ENCODE results near the gene ALAD.
"Not testable (repeated sequence)": the region's sequence is repeated elsewhere in the genome, so short reads cannot be mapped to it uniquely, and the experiment has no call there.

ALAD gene

DNA sequence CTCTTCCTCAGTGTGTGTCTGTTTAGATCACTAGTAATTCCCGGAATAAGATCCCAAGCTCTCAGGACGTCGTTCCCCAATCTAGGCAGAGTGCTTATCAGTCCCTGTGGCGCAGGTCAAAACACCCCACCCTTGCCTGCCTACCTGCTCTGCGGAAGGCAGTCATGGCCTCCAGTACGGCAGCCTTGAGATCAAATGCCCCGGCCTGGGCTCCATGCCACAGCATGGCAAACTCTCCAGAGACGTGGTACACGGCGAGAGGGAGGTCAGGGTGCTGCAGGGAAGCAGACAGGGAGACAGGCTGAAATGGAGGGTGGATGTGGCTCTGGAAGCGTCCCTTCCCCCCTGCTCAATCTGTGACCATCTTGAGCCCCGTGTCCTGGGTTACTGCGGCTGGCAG lies 12.3 kb downstream of the ALAD start:
- no peak for TF ChIP-seq ZFX (IDR thresholded peaks at IDR 0.05; ENCODE audit: borderline replicate concordance)
- TF ChIP-seq, protein P1, sequence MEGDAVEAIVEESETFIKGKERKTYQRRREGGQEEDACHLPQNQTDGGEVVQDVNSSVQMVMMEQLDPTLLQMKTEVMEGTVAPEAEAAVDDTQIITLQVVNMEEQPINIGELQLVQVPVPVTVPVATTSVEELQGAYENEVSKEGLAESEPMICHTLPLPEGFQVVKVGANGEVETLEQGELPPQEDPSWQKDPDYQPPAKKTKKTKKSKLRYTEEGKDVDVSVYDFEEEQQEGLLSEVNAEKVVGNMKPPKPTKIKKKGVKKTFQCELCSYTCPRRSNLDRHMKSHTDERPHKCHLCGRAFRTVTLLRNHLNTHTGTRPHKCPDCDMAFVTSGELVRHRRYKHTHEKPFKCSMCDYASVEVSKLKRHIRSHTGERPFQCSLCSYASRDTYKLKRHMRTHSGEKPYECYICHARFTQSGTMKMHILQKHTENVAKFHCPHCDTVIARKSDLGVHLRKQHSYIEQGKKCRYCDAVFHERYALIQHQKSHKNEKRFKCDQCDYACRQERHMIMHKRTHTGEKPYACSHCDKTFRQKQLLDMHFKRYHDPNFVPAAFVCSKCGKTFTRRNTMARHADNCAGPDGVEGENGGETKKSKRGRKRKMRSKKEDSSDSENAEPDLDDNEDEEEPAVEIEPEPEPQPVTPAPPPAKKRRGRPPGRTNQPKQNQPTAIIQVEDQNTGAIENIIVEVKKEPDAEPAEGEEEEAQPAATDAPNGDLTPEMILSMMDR (IDR thresholded peaks at IDR 0.05) = no peak
- no peak overlapping the region for H3K27ac ChIP-seq

DNA sequence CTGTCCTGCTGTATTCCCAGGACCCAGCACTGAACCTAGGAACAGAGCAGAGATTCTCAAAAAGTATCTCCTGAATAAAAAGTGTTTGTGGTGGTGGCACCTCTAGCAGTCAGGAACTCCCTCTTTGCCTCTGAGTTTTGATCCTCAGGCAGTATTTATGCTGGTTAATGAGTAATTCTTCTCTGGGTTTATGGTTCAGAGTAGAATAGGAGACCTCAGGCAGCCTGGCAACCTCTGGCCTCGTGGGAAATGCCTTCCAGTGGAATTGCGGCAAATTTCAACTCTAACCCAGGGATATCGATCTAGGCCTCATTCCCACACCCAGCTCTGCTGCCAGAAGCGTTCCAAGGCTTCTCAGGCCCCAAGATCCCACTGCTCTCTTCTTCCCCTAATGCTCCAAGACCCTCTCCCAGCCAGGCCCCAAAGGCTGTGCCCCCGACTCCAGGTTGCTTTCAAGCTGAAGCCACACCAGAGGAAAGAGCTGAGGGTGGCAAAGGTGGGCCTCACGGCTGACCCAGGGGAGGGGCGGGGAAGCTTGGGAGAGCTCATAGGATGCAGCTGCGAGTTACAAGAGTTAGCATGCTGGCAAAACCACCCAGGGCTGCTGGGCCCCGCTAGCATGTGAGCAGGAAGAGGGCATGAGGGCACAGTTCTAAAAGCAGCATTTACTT lies 13.4 kb downstream of the ALAD start:
- H3K27ac ChIP-seq = peak overlapping the region; percentile 72
- TF ChIP-seq ZFX (IDR thresholded peaks at IDR 0.05; ENCODE audit: borderline replicate concordance) = no peak
- TF ChIP-seq, protein P1 (IDR thresholded peaks at IDR 0.05) = no peak

DNA sequence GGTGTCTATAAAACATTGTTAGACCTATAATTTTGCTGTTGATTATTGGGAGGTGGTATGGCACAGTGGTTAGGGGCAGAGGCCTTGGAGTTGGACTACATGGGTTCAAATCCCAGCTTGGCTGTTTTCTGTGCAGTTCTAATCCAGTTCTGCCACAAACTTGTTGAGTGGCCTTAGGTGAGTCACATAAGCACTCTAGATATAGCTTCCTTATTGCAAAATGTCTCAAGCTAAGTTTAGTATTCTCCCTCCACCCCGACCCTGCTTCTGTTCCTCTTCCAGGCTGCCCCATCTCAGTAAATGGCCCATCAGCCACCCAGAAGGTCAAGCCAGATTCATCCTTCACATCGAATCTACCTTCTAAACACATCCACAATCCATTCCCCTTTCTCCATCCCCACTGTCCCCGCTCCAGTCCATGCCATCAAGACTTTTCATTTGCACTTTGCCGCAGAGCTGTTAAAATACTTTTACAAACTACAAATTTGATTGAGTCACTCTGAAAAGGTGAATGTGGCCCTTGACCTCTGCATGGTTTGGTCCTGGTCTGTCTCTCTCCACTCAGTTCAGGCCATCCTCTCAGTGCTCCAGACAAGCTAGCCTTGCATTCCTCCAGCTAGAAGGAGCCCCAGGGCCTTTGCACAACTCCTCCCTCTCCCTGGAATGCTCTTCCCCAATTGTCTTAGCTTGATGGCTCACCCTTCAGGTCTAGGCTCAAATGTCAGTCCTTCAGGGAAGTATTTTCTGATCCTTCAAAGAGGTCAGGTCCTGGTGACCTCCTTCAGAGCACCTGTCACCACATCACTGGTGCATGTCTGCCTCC lies 14.3 kb downstream of the ALAD start:
- TF ChIP-seq ZFX (IDR thresholded peaks at IDR 0.05; ENCODE audit: borderline replicate concordance) = no peak
- TF ChIP-seq, protein P1 (IDR thresholded peaks at IDR 0.05) = no peak
- peak overlapping the region; percentile 72 for H3K27ac ChIP-seq

DNA sequence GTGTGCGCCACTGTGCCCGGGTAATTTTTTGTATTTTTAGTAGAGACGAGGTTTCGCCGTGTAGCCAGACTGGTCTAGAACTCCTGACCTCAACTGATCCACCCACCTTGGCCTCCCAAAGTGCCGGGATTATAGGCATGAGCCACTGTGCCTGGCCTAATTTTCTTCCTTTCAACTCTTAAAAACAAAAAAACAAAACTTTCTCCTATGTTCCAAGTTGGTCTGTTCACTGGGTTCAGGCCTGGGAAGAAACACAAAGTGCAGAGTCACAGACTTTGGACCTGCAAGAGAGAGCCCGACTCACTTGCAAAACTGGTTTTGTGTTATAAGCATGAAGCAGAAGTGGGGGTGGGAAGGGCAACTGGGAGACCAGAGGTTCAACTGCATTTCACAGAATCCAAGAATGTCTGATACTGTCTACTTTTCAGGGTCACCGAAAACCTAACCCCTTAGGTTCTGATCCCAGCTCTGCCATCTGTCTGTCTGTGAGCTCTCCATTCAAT lies 19.1 kb downstream of the ALAD start:
- H3K27ac ChIP-seq = peak overlapping the region; percentile 83
- TF ChIP-seq, protein P1 (IDR thresholded peaks at IDR 0.05) = no peak
- TF ChIP-seq ZFX (IDR thresholded peaks at IDR 0.05; ENCODE audit: borderline replicate concordance) = no peak

DNA sequence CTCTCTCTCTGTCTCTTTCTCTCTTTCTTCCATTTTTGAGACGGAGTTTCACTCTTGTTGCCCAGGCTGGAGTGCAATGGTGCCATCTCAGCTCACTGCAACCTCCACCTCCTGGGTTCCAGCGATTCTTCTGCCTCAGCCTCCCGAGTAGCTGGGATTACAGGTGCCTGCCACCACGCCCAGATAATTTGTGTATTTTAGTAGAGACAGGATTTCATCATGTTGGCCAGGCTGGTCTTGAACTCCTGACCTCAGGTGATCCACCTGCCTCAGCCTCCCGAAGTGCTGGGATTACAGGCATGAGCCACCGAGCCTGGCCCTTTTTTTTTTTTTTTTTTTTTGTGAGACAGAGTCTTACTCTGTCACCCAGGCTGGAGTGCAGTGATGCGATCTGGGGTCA lies 19.6 kb downstream of the ALAD start:
- peak overlapping the region; percentile 83 for H3K27ac ChIP-seq

DNA sequence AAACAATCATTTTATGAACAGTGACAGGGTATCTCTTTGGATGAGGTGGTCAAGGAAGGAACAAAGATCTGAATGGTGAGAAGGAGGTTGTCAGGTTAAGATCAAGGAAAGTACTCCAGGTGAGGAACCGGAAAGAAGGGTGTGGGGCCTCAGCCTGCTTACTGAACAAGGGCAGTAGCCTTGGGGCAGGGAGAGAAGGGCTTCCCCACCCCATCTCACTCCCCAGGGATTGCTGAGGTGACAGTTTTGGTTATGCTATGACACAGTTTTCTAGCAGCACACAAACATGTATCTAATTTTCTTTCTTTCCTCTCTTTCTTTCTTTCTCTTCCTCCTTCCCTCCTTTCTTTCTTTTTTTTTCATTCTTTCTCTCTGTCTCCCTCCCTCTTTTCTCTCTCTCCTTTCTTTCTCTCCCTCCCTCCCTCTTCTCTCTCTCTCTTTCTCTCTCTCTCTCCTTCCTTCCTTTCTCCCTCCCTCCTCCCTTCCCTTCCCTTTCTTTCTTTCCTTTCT lies 20.2 kb downstream of the ALAD start:
- no peak for TF ChIP-seq ZFX (IDR thresholded peaks at IDR 0.05; ENCODE audit: borderline replicate concordance)
- TF ChIP-seq, protein P1 (IDR thresholded peaks at IDR 0.05) = no peak
- H3K27ac ChIP-seq = peak overlapping the region; percentile 83; the same call in 1 of the 2 replicates

DNA sequence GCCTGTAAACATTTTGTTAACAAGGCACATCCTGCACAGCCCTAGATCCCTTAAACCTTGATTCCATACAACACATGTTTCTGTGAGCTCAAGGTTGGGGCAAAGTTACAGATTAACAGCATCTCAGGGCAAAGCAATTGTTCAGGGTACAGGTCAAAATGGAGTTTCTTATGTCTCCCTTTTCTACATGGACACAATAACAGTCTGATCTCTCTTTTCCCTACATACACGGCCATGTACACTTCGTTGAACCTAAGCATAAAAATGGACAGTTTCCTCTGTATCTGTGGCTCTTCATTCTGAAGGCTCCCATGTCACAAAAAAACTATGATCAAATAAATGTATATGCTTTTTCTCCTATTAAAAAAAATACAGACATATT lies 21.3 kb downstream of the ALAD start:
- not testable (repeated sequence) for H3K27ac ChIP-seq

DNA sequence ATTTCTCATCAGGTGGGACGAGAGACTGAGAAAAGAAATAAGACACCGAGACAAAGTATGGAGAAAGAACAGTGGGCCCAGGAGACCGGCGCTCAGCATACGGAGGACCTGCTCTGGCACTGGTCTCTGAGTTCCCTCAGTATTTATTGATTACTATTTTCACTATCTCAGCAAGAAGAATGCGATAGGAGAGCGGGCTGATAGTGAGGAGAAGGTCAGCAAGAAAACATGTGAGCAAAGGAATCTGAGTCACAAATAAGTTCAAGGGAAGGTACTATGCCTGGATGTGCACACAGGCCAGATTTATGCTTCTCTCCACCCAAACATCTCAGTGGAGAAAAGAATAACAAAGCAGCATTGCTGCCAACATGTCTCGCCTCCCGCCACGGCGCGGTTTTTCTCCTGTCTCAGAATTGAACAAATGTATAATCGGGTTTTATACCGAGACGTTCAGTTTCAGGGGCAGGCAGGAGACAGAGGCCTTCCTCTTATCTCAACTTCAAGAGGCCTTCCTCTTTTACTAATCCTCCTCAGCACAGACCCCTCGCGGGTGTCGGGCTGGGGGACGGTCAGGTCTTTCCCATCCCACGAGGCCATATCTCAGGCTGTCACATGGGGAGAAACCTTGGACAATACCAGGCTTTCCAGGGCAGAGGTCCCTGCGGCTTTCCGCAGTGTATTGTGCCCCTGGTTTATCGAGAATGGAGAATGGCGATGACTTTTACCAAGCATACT lies 21.8 kb downstream of the ALAD start:
- not testable (repeated sequence) for H3K27ac ChIP-seq
